ENCODE measurements around the gene ATP13A3.

GRCh38 chr3:194434503-194434902 lies 52.3 kb downstream of the ATP13A3 start:
- TF ChIP-seq EZH2 (IDR thresholded peaks at IDR 0.05; ENCODE audit: borderline replicate concordance, low read depth, low read length, poor library complexity, severe bottlenecking) (no peak), CTCF (conservative IDR thresholded peaks at IDR 0.05; ENCODE audit: low read depth, low read length) (no peak)
